Neural progenitor cell (in vitro differentiated cells): ENCODE data around the gene GNG7.
"Not testable (repeated sequence)": the region's sequence is repeated elsewhere in the genome, so short reads cannot be mapped to it uniquely, and the experiment has no call there.

ENCODE experiments used
- CTCF ChIP-seq: fragments of 200-600 bp; sonication (generic); IDR thresholded peaks from 2 replicates; pipeline ENCODE4 v1.5.1; 2017; ENCODE audit warnings: antibody characterized with exemption, mild to moderate bottlenecking
- EZH2 ChIP-seq: fragments of 200-600 bp; sonication (generic); IDR thresholded peaks from 2 replicates; pipeline ENCODE4 v1.6.1; 2017; ENCODE audit warnings: antibody characterized with exemption, mild to moderate bottlenecking, moderate library complexity
- EZH2phosphoT487 ChIP-seq: fragments of 200-600 bp; sonication (generic); IDR thresholded peaks from 2 replicates; pipeline ENCODE4 v1.6.1; 2017; ENCODE audit warnings: antibody characterized with exemption

GRCh38 chr19:2572152-2572551 is 130.3 kb downstream of the GNG7 start:
- not testable (repeated sequence) for TF ChIP-seq EZH2phosphoT487, CTCF, EZH2
